ENCODE data around the gene MGAT4B. TPM values are rescaled to one million over a fixed set of nuclear protein-coding genes. Genes with fewer than 3 reads are reported as not detected.

Gene MGAT4B
- total RNA-seq, 1 experiment from 2014 or later = 217 TPM

DNA sequence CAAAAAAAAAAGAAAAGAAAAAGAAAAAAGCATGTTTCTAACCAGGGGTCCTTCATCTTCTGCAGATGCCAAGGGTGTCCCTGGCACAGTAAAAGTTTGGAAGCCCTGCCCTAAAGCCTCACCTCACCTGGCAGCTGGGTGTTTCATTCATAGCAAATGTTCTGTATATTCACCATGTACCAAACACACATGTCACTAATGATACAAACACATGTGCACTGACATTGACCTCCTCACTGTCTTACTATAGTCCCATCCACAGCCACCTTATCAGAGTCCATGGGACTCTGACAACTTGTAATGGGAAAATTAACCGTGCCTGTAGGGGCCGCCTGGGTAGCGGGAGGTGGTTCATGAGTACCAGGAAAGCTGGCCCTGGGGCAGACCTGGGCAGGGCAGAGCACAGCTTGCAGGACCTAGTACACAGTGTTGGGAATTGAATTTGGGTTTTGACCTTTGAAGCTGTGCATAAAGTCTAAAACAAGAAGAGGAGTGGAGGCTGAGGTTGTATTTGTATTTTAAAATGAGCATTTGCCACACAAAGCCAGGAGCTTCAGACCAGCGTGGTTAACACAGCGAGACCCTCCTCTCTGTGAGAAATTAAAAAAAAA is 6.4 kb upstream of the MGAT4B start:
- POLR2A ChIA-PET = no interaction called here
- CTCF ChIA-PET = interaction anchor here (0.6 kb wide), 1 partner anchor 98 kb away, joined by 3 read pairs; no protein-coding TSS in a partner anchor
- DNase-seq = no peak
- H3K9me3 ChIP-seq = no peaks in the 10 kb centered on the region
- intact Hi-C loops (cut with micrococcal nuclease; ENCODE audit: unreplicated experiment) = loop anchor here (10.0 kb wide), 1 partner anchor 188 kb away; the partner anchor contains the start of gene HNRNPH1
- H3K27me3 ChIP-seq (replicated peaks; ENCODE audit: control insufficient read depth, insufficient read depth, low read length) = no peaks in the 10 kb centered on the region
- Mint-ChIP-seq H3K4me1 (ENCODE audit: low read depth, unreplicated experiment) (peaks cover 5% of the 10 kb centered on the region), H3K27me3 (ENCODE audit: insufficient read depth, unreplicated experiment) (no peaks in the 10 kb centered on the region), H3K4me3 (ENCODE audit: unreplicated experiment) (no peak overlapping the region), H3K36me3 (ENCODE audit: insufficient read depth, unreplicated experiment) (peaks cover 63% of the 10 kb centered on the region), H3K9me3 (ENCODE audit: unreplicated experiment) (no peaks in the 10 kb centered on the region), H3K27ac (ENCODE audit: unreplicated experiment) (no peak overlapping the region)
- peaks cover 6% of the 10 kb centered on the region for H3K4me1 ChIP-seq
- TF ChIP-seq, protein P1, sequence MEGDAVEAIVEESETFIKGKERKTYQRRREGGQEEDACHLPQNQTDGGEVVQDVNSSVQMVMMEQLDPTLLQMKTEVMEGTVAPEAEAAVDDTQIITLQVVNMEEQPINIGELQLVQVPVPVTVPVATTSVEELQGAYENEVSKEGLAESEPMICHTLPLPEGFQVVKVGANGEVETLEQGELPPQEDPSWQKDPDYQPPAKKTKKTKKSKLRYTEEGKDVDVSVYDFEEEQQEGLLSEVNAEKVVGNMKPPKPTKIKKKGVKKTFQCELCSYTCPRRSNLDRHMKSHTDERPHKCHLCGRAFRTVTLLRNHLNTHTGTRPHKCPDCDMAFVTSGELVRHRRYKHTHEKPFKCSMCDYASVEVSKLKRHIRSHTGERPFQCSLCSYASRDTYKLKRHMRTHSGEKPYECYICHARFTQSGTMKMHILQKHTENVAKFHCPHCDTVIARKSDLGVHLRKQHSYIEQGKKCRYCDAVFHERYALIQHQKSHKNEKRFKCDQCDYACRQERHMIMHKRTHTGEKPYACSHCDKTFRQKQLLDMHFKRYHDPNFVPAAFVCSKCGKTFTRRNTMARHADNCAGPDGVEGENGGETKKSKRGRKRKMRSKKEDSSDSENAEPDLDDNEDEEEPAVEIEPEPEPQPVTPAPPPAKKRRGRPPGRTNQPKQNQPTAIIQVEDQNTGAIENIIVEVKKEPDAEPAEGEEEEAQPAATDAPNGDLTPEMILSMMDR (IDR thresholded peaks at IDR 0.05; ENCODE audit: insufficient read depth in 1 of 2, low read depth in 1 of 2, low read length in 1 of 2, severe bottlenecking in 1 of 2, unreplicated experiment in 1 of 2) = no peak
- H3K36me3 ChIP-seq (ENCODE audit: control insufficient read depth, insufficient read depth, low read length) = peaks cover 7% of the 10 kb centered on the region
- BruUV-seq (replicated peaks) = no TSS peak
- no peak overlapping the region for H3K4me3 ChIP-seq (ENCODE audit: low read depth, low read length)

DNA sequence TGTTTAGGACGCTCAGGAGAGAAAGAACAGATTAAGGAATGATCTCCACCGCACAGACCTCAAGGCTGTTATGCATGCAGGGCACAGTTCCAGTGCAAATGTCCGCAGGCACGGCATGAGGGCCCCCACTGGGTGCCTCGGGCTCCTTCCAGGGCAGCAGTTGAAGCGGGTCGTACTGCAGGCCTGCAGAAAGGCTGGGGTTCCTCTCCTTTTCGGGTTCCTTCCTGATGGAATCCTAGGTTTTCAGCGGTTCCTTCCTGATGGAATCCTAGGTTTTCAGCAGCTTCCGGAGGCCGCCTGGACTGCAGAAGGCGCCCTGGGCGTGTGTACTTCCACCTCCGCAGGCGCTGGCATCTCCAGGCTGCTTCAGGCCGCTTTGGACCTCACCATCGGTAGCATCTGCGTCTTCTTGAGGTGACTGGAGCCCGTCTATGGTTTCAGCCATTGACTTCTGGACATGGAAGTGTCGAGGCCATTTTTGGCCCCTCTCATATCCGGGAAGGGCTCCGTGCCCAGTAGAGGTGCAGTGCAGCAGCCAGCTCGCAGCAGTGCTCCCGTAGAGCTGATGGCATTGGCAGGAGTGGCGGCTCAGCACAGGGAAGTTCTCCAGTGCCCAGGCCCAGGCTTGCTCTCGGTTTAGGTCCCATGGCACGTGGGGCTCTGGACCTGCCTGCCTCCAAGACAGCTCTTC is 5.6 kb upstream of the MGAT4B start:
- intact Hi-C loops (cut with micrococcal nuclease; ENCODE audit: unreplicated experiment) = loop anchor here (10.0 kb wide), 1 partner anchor 187 kb away; the partner anchor contains the start of gene HNRNPH1
- Histone ChIP-seq H3K27me3 (replicated peaks; ENCODE audit: control insufficient read depth, insufficient read depth, low read length) (no peaks in the 10 kb centered on the region), H3K4me1 (no peaks in the 10 kb centered on the region), H3K4me3 (ENCODE audit: low read depth, low read length) (no peak overlapping the region), H3K9me3 (no peaks in the 10 kb centered on the region), H3K36me3 (ENCODE audit: control insufficient read depth, insufficient read depth, low read length) (peaks cover 7% of the 10 kb centered on the region)
- H3K27me3 Mint-ChIP-seq (ENCODE audit: insufficient read depth, unreplicated experiment) = no peaks in the 10 kb centered on the region
- TF ChIP-seq, protein P1 (IDR thresholded peaks at IDR 0.05; ENCODE audit: insufficient read depth in 1 of 2, low read depth in 1 of 2, low read length in 1 of 2, severe bottlenecking in 1 of 2, unreplicated experiment in 1 of 2) = no peak
- H3K4me1 Mint-ChIP-seq (ENCODE audit: low read depth, unreplicated experiment) = no peaks in the 10 kb centered on the region
- no peak for DNase-seq
- no peak overlapping the region for H3K4me3 Mint-ChIP-seq (ENCODE audit: unreplicated experiment)
- H3K9me3 Mint-ChIP-seq (ENCODE audit: unreplicated experiment) = no peaks in the 10 kb centered on the region
- POLR2A ChIA-PET = no interaction called here
- H3K36me3 Mint-ChIP-seq (ENCODE audit: insufficient read depth, unreplicated experiment) = peaks cover 65% of the 10 kb centered on the region
- no TSS peak for BruUV-seq (replicated peaks)
- no peak overlapping the region for H3K27ac Mint-ChIP-seq (ENCODE audit: unreplicated experiment)
- CTCF ChIA-PET = no interaction called here

DNA sequence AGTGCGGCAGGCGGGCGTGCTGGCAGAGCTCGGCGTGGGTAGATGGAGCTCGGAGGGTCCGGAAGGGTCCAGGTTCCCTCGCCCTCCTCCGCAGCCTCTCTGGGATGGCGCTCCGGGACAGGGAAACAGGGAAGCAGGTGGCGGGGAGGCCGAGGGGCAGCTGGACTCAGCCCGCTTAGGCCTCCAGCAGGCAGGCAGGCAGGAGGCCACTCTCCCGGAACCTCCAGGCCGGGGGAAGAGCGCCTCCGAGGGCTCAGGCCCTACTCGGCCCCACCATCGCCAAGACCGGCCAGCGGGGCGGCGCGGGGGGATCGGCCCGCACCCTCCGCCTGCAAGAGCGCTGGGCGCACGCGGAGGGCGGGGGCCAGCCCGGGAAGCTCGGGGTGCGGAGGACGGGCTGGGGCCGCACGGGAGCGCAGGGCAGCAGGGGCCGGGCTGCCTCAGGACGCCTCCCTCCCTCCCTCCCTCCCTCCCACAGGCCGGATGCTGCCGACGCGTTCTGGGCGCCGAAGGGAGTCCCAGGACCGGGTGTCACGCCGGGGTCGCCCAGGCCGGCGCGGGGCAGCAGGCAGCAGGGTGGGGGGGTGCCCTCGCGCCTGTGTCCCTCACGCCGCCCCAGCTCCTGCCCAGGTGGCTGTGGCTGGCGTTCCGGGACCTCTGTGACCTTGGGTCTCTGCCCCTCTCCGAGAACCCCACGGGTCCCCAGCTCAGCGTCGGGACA is 977 bp downstream of the MGAT4B start:
- ChIA-PET CTCF (interaction anchor here (0.8 to 1.1 kb wide), 3 partner anchors 13 to 50 kb away, joined by 3 read pairs; no protein-coding TSS in a partner anchor), POLR2A (interaction anchor here (0.6 kb wide), 1 partner anchor 264 kb away, joined by 19 read pairs; no protein-coding TSS in a partner anchor)
- Histone ChIP-seq H3K4me3 (ENCODE audit: low read depth, low read length) (peak overlapping the region; percentile 97), H3K4me1 (peaks cover 18% of the 10 kb centered on the region), H3K27me3 (replicated peaks; ENCODE audit: control insufficient read depth, insufficient read depth, low read length) (no peaks in the 10 kb centered on the region), H3K9me3 (no peaks in the 10 kb centered on the region), H3K36me3 (ENCODE audit: control insufficient read depth, insufficient read depth, low read length) (peaks cover 3% of the 10 kb centered on the region)
- DNase-seq = peak in 1 of 2 experiments; percentile 41
- Mint-ChIP-seq H3K27me3 (ENCODE audit: insufficient read depth, unreplicated experiment) (no peaks in the 10 kb centered on the region), H3K4me1 (ENCODE audit: low read depth, unreplicated experiment) (peaks cover 13% of the 10 kb centered on the region), H3K4me3 (ENCODE audit: unreplicated experiment) (peak overlapping the region; percentile 72), H3K27ac (ENCODE audit: unreplicated experiment) (peak overlapping the region; percentile 81), H3K9me3 (ENCODE audit: unreplicated experiment) (no peaks in the 10 kb centered on the region), H3K36me3 (ENCODE audit: insufficient read depth, unreplicated experiment) (peaks cover 61% of the 10 kb centered on the region)
- intact Hi-C loops (cut with micrococcal nuclease; ENCODE audit: unreplicated experiment) = loop anchor here (2.0 kb wide), 1 partner anchor 43 kb away; no protein-coding TSS in a partner anchor
- no TSS peak for BruUV-seq (replicated peaks)
- TF ChIP-seq, protein P1 (IDR thresholded peaks at IDR 0.05; ENCODE audit: insufficient read depth in 1 of 2, low read depth in 1 of 2, low read length in 1 of 2, severe bottlenecking in 1 of 2, unreplicated experiment in 1 of 2) = no peak
